HG02852 (cell line): ENCODE data around the gene CLIC4.
"Not testable (repeated sequence)": the region's sequence is repeated elsewhere in the genome, so short reads cannot be mapped to it uniquely, and the experiment has no call there.

Experiments
- ATAC-seq: cut with Tn5 transposase; IDR thresholded peaks from one replicate; pipeline ENCODE4 v1.9.1; 2021; ENCODE audit warnings: mild to moderate bottlenecking, moderate library complexity; ENCODE audit not compliant: unreplicated experiment

Gene CLIC4

DNA sequence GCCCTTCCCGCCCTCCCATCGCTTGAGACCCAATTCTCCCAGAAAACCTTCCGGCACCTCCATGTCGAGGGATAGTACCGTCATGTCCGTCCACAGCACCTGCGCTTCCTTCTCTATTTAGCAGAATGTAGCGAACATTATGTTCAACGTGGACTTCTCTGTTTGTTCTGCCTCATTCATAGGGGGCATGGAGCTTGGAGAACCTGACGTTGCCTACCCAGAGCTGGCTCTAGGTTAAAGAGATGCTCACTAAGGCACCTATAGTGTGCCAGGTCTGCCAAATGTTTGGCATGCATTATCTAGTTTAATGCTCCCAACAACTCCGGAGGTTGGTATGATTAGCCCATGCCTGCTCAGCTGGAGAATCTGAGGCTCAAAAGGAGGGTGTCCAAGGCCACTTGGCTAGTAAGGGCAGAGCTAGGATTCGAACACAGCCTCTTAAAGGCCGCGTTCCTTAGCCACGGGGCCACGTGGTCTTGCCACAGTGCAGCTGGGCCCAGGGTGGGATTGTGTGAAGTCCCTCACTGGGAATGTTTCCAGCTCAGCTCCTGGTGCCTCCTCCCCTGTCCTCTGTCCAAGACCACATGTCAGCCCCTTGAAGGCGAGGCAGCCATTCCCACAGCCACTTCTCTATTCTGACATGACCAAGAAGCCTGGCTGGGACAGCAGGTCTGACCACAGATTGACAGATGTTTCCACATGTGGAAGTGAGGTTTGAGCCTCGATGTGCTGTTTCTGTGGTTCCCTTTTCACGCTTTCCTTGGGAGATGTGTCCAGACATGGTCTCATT lies 127.0 kb downstream of the CLIC4 start:
- no peak for ATAC-seq

DNA sequence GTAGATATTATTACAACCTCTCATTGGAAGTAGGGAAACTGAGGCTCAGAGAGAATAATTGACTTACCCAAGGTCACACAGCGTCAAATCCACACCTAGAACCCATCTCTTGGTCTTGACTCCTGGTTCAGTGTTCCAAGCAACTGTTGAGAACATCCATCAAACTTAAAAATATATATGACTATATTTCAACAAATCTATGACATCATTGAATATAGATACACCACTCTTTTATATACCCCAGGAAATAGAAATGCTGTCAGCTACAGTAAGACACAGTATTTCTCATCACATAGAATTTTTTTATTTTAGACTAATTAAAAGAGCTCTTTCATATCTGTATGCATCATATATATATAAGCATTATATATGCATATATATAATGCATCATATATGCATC lies 127.9 kb downstream of the CLIC4 start:
- ATAC-seq: no peak

DNA sequence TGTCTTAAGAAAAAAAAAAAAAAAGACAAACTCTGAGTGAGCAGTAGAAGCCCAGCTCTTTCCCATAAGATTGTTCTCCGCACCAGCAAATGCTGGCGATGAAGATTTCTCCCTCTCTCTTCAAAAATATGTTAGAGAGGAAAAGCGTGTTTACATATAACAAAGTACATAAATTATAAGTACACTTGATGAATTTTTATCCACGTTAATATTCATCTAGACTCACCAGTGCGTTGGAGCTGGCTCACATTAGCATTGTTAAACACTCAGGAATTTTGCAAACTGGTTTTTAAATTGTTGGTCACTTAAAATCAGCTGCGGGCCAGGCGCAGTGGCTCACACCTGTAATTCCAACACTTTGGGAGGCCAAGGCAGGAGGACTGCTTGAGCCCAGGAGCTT lies 128.8 kb downstream of the CLIC4 start:
- no peak for ATAC-seq

DNA sequence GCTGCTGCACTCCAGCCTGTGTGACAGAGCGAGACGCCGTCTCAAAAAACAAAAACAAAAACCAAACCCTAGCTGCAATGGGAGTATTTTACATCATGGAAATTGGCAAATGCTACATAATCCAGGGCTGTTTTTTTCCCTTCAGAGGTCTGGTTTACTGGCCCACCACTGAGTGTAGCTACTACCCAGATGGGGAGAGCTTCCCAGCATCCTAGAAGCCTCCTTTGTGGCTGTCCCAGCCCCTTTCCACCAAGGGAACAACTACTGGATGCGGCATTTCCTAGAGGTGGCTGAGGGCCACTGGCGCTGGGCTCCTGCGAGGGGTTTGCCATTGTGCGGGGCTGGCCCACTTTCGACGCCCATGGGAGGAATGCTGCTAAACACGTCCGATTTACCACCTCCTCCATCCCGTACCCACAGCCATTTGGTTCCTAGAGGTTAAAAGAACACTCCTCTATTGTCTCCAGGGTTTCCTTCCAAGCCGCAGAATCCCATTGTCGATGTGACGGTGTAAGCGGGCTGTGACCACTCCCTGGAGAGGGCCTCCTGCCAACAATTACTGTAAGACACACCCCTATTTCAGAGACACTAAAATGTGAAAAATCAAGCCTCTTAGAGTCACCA lies 129.5 kb downstream of the CLIC4 start:
- no peak for ATAC-seq

DNA sequence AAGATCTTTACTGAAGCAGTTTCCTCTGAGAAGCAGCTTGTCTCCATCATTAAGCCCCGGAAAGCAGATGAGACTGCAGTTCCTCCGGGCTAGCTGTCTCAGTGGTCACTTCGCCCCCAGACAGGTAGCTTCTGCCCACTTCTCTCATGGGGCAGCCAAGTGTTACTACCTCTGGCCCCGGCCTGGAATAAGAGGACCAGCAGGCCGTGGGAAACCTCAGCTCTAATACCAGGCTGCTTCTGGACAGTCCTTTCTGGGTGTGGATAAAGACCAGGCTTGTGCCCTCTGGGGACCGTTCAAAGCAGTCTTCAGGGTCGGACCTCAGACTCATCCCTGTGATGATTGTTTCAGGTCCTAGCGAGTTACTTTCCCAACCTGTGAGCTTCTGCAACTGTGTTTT lies 130.0 kb downstream of the CLIC4 start:
- no peak for ATAC-seq

DNA sequence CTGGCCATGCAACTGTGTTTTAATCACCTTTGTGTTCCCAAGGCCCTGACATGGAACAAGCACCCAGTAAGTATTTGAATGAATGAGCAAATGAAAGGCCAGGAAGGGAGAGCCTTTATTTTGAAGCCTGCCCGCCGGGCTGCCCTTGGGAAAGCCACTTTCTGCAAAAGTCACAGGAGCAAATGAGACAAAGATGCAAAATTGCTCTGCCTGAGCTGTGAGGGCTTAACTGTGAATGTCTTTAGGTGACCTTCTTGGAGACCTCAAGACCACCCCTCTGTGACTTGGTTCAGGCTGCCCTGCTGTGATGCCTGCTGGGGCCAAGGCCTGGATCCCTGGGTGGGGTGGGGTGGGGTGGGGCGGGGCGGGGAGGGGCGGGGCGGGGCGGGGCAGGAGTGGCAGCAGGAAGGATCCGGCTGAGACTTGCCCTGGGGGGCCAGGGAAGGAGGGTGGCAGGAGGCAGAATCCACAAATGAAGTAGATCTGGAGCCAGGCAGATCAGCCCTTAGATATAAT lies 130.8 kb downstream of the CLIC4 start:
- no peak for ATAC-seq

DNA sequence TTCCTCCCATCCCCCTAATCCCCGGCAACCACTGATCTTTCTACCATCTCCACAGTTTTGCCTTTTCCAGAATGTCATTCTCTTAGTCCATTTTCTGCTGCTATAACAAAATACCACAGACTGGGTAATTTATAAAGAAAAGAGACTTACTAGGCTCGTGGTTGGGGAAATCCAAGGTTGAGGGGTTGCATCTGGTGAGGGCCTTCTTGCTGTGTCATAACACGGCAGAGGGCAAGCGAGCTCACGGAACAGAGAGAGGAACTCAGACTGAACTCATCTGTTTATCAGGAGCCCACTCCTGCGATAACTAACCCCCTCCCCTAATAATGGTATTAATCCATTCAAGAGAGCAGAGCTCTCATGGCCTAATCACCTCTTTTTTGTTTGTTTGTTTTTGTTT lies 132.8 kb downstream of the CLIC4 start:
- no peak for ATAC-seq

DNA sequence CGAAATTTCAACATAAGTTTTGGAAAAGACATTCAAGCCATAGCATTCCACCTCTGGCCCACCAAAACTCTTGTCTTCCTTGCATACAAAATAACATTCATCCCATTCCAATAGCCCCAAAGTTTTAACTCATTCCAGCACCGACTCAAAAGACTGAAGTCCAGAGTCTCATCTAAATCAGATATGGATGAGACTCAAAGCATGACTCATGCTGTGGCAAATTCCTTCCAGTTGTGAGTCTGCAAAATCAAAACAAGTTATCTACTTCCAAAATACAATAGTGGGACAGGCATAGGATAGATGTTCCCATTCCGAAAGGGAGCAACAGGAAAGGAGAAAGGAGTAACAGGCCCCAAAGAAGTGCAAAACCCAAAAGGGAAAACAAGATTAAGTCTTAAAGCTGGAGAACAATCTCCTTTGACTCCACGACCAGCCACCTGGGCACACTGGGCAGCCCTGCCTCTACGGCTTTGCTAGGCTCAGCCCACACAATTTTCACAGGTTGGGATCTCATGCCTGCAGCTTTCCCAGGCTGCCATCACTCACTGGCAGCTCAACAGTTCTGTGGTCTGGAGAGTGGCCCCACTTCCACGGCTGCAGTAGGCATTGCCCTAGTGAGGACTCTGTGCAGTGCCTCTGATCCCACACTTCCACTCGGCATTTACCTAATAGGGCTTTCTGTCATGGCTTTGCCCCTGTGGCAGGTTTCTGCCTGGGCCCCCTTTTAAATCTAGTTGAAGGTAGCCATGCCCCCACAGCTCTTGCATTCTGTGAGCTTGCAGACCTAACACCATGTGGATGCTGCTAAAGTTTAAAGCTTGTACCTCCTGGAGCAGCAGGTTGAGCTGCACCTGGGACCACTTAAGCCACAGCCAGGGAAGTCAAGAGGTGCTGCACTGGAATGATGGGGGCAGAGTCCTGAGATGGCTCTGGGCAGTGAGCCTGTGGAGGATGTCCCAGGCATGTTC lies 133.8 kb downstream of the CLIC4 start:
- ATAC-seq: no peak

DNA sequence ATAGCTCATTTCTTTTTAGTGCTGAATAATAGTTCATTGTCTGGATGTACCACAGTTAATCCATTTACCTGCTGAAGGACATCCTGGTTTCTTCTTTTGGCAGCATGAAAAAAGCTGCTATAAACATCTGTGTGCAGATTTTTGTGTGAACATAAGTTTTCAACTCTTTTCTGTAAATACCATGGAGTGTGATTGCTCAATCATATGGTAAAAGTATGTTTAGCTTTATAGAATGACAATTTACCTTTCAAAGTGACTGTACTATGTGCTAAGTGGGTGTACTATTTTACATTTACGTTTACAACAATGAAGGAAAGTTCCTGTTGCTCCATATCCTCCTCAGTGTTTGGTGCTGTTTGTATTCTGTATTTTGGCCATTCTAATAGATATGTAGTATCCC lies 135.8 kb downstream of the CLIC4 start:
- ATAC-seq: no peak

DNA sequence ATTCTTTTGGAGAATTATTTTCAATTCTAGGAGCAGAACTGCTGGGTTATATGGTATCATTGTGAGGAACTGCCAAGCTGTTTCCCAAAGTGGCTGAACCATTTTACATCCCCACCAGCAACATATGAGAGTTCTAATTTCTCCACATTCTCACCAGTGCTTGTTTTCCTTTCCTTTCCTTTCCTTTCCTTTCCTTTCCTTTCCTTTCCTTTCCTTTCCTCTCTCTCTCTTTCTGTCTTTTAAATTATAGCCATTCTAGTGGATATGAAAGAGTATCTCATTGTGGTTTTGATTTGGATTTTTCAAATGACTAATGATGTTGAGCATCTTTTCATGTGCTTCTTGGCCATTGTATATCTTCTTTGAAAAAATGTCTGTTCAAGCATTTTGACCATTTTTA lies 139.5 kb downstream of the CLIC4 start:
- no peak for ATAC-seq

DNA sequence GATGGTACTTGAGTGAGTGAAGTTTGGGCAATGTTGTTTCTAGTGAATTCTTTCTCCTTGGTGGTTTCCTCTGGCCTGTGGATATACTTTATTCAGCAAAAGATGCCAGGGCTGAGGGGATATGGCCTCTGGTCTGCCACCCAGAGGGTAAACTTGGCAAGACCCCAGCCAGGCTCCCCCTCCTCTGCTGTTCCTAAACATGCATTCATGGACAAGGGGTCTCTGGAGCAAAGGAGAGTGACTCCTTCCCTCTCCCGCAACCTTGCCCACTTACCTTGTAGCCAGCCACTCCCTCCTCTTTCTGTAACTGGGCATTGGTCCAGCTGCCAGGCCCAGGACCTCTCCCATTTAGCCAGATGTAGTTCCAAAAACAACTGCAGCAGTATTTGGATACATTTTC lies 141.0 kb downstream of the CLIC4 start:
- ATAC-seq: no peak

DNA sequence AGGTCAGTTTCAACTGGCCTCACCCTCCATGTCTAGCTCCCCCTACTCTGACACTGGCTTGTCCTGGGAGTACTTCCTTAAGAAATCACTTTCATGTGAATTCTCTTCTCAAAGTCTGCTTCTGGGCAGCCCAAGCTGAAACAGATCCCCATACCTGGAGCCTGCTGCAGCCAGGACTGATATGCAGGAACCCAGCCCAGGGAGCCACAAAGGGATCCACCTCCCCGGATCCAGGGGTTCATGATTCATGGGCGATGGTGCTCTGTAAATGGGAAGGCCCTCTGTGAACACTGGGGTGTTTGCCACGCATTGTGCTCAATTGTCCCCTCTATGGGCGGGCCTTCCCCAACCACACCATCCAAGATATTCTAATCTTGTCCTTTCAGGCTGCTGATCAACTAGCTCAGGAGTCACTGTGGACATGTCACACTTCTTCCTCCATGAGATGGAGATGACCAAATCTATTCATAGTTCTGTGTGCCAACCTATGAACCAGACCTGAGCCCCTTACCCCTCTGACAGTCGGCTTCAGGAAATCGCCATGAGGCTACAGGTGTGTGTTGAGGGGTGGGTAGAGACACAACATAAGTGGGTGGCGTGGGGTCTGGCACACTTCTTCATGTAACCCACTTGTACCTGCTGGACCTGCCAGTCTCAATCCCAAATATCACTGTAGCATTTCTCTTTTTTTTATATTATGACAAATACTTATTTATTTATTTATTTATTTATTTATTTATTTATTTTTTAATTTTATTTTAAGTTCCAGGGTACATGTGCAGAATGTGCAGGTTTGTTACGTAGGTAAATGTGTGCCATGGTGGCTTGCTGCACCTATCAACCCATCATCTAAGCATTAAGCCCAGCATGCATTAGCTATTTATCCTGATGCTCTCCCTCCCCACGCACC lies 143.1 kb downstream of the CLIC4 start:
- no peak for ATAC-seq

DNA sequence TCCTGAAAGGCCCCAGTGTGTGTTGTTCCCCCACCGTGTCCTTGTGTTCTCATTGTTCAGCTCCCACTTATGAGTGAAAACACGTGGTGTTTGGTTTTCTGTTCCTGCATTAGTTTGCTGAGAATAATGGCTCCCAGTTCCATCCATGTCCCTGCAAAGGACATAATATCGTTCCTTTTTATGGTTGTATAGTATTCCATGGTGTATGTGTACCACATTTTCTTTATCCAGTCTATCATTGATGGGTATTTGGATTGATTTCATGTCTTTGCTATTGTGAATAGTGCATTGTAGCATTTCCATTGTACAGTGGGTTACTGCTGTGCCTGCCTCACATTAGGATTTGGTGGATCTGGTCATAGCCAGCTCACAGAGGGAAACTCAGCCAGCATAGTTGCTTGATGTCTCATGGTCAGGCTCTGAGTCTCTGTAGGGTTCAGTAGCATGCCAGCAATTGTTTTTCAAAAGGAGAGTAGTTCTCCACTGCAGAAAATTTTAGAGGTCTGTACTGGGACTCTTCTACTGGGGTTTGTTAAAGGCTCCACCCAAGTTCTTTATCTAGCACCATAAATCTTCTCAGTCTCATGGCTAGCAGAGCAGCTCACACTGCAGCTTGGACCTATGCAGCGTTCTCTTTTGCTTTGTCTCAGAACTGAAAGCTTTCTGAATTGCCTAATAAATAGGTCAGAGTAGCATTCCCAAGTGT lies 143.9 kb downstream of the CLIC4 start:
- ATAC-seq: no peak

DNA sequence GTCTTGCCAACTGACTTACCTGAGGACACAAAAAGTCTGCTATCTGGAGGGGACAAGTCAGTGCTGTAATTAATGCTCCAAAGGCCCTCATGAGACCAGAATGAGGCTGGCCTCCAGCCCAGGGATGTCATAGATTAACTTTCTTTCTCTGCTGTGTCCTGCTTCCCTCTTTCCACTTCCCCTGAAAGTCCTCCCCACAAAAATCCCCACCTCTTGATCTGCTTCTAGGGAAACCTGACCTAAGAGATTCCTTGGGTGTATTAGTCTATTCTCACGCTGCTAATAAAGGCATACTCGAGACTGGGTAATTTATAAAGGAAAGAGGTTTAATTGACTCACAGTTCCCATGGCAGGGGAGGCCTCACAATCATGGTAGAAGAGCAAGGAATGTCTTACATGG lies 145.6 kb downstream of the CLIC4 start:
- ATAC-seq: no peak

DNA sequence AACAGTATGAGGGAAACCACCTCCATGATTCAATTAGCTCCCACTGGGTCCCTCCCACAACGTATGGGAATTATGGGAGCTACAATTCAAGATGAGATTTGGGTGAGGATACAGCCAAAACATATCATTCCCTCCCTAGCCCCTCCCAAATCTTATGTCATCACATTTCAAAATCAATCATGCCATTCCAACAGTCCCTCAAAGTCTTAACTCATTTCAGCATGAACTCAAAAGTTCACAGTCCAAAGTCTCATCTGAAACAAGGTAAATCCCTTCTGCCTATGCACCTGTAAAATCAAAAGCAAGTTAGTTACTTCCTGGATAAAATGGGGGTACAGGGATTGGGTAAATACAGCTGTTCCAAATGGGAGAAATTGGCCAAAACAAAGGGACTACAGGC lies 146.1 kb downstream of the CLIC4 start:
- not testable (repeated sequence) for ATAC-seq

DNA sequence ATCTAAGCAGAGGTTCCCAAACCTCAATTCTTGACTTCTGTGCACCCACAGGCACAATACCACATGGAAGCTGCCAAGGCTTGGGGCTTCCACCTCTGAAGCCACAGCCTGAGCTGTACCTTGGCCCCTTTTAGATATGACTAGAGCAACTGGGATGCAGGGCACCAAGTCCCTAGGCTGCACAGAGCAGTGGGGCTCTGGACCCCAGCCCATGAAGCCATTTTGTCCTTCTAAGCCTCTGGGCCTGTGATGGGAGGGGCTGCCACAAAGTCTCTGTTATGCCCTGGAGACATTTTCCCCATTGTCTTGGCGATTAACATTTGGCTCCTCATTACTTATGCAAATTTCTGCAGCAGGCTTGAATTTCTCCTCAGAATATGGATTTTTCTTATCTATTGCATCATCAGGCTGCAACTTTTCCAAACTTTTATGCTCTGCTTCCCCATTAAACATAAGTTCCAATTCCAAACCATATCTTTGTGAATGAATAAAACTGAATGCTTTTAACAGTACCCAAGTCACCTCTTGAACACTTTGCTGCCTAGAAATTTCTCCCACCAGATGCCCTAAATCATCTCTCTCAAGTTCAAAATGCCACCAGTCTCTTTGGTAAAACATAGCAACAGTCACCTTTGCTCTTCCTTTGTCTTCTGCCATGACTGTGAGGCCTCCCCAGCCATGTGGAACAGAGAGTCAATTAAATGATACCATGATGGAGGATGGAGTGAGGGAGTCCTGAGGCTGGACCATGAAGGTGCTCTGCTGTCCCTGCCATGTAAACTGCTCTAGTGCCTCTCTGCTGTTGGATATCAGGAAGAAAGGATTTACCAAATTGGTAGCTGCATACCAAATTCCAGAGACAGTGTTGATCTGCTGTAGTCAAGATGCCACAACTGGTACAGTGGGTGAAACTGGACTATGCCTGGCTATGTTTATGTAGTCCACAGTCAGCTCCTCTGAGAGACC lies 147.2 kb downstream of the CLIC4 start:
- ATAC-seq: no peak

DNA sequence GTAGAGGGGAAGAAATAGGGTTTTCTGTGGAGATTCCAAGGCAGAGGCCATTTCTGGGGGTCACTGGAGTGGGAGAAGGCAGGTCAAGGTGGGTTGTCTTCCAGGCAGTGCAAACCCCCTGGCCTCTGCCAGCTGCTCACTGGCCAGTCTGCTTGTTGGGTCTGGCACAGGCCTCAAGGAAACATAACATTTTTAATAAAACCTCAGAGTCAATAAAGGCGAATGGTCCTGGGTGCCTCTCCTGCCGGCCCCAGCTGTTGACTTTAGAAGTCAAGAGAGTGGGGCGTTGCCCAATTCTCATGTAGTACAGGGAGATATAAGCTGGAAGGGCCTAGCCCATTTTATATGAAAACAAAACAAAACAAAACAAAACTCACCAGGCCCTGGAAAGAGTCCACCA lies 148.2 kb downstream of the CLIC4 start:
- no peak for ATAC-seq
